H1 (cell line): ENCODE measurements around the gene ATP6V0A1.

ENCODE experiments used
- ASH2L ChIP-seq: fragments of 200-600, 300-600 bp; sonication (generic); IDR thresholded peaks from one replicate; pipeline ENCODE4 v1.7.1; 2017; ENCODE audit warnings: low read length
- CTCF ChIP-seq, 3 experiments: IDR thresholded peaks; 1 replicate in 2 of 3; 2 replicates in 1 of 3; pipeline versions ENCODE4 v1.5.1 to v1.6.1; 2011; ENCODE audit warnings: low read length in 3 of 3, mild to moderate bottlenecking in 3 of 3, inconsistent platforms in 2 of 3, low read depth in 1 of 3, moderate library complexity in 1 of 3; ENCODE audit not compliant: insufficient read depth in 1 of 3; ENCODE audit errors: control extremely low read depth in 1 of 3
- EZH2 ChIP-seq: fragments of 200-600 bp; sonication (generic); IDR thresholded peaks from 2 replicates; pipeline ENCODE4 v1.7.1; 2012; ENCODE audit warnings: low read depth, mild to moderate bottlenecking, moderate library complexity, low read length, inconsistent platforms; ENCODE audit not compliant: severe bottlenecking
- NRF1 ChIP-seq: IDR thresholded peaks from 2 replicates; pipeline ENCODE4 v1.6.1; 2011; ENCODE audit warnings: mild to moderate bottlenecking, low read depth, low read length, improper control_type of control experiment
- POLR2AphosphoS5 ChIP-seq: IDR thresholded peaks from 2 replicates; pipeline ENCODE4 v1.6.1; 2011; ENCODE audit warnings: low read depth, low read length
- SP2 ChIP-seq: IDR thresholded peaks from 2 replicates; pipeline ENCODE4 v1.6.1; 2012; ENCODE audit warnings: mild to moderate bottlenecking, low read length, inconsistent platforms
- YY1 ChIP-seq: IDR thresholded peaks from 2 replicates; pipeline ENCODE4 v1.6.1; 2011; ENCODE audit warnings: low read depth, mild to moderate bottlenecking, low read length

GRCh38 chr17:42441371-42442195, 17.1 kb upstream of the ATP6V0A1 start:
- no peak for TF ChIP-seq POLR2AphosphoS5
- TF ChIP-seq CTCF (IDR thresholded peaks at IDR 0.05; ENCODE audit: control extremely low read depth in 1 of 3, insufficient read depth in 1 of 3, low read depth in 1 of 3, low read length in 3 of 3) = no peak
- TF ChIP-seq SP2 = no peak
- no peak for TF ChIP-seq YY1
- TF ChIP-seq EZH2 = no peak
- no peak for TF ChIP-seq ASH2L
- no peak for TF ChIP-seq NRF1
